ENCODE measurements around the gene NRTN. TPM values are rescaled to one million over a fixed set of nuclear protein-coding genes. Genes with fewer than 3 reads are reported as not detected.
"Not testable (repeated sequence)": the region's sequence is repeated elsewhere in the genome, so short reads cannot be mapped to it uniquely, and the experiment has no call there.

NRTN gene
- total and polyA plus RNA-seq, 4 donors, result 0.23 to 3.3 (median 1.4) TPM

GRCh38 chr19:5850743-5851293 lies 46.0 kb downstream of the NRTN start:
- no peak overlapping the region for H3K9ac ChIP-seq (ENCODE audit: insufficient read depth in 1 of 2, low read length in 2 of 2)
- no peaks in the 10 kb centered on the region for H3K9me3 ChIP-seq (ENCODE audit: control insufficient read depth in 4 of 4, insufficient read depth in 3 of 4, low read length in 3 of 4)
- no peaks in the 10 kb centered on the region for H3K27me3 ChIP-seq (ENCODE audit: control insufficient read depth in 3 of 3, insufficient read depth in 3 of 3, low read length in 2 of 3)
- peaks cover 0 to 13% (median 5%) of the 10 kb centered on the region in 5 donors for H3K4me1 ChIP-seq (ENCODE audit: control insufficient read depth in 5 of 5, insufficient read depth in 5 of 5, low read length in 5 of 5)
- WGBS, 2 donors, result 15 to 28% methylated on average over 5 of the region's 5 CpGs
- peak overlapping the region in 1 of 2 donors; percentile 87 for H3K27ac ChIP-seq (ENCODE audit: low read depth in 1 of 2, low read length in 1 of 2)
- no peaks in the 10 kb centered on the region for H3K36me3 ChIP-seq (ENCODE audit: control insufficient read depth in 4 of 4, insufficient read depth in 4 of 4, low read length in 4 of 4)
- no peak overlapping the region for H3K4me3 ChIP-seq
- no peak for ATAC-seq (ENCODE audit: insufficient read depth, low FRiP score)
- TF ChIP-seq CTCF (IDR thresholded peaks at IDR 0.05; ENCODE audit: control extremely low read depth, extremely low read depth), result no peak
- DNase-seq, result peak; percentile 77 to 87 (median 86)

- H3K27ac ChIP-seq (ENCODE audit: low read depth in 1 of 2, low read length in 1 of 2), result peak within 1 kb of the TSS in 1 of 2 donors; percentile 87
These were observed 46.4 kb downstream of the NRTN start, which contains the start of gene FUT3 for GRCh38 chr19:5851302-5851701. Gene FUT3, minus strand, starts transcription at chr19:5851449.

GRCh38 chr19:5854121-5854520 lies 49.3 kb downstream of the NRTN start:
- H3K9me3 ChIP-seq (ENCODE audit: control insufficient read depth in 4 of 4, insufficient read depth in 3 of 4, low read length in 3 of 4); H3K36me3 ChIP-seq (ENCODE audit: control insufficient read depth in 4 of 4, insufficient read depth in 4 of 4, low read length in 4 of 4); H3K27ac ChIP-seq (ENCODE audit: low read depth in 1 of 2, low read length in 1 of 2); H3K4me3 ChIP-seq; H3K9ac ChIP-seq (ENCODE audit: insufficient read depth in 1 of 2, low read length in 2 of 2); ATAC-seq (ENCODE audit: insufficient read depth, low FRiP score); H3K27me3 ChIP-seq (ENCODE audit: control insufficient read depth in 3 of 3, insufficient read depth in 3 of 3, low read length in 2 of 3); DNase-seq: not testable (repeated sequence)
- 85 to 87% methylated on average over 10 of the region's 10 CpGs for WGBS, 2 donors
- H3K4me1 ChIP-seq (ENCODE audit: control insufficient read depth in 5 of 5, insufficient read depth in 5 of 5, low read length in 5 of 5), result peaks cover 0 to 13% (median 5%) of the 10 kb centered on the region in 5 donors

More at GRCh38 chr19:5851302-5851701, 46.4 kb downstream of the NRTN start, which contains the start of gene FUT3:
- Histone ChIP-seq H3K4me1 (ENCODE audit: control insufficient read depth in 5 of 5, insufficient read depth in 5 of 5, low read length in 5 of 5) (peaks cover 0 to 13% (median 5%) of the 10 kb centered on the region in 5 donors), H3K36me3 (ENCODE audit: control insufficient read depth in 4 of 4, insufficient read depth in 4 of 4, low read length in 4 of 4) (no peaks in the 10 kb centered on the region), H3K4me3 (no peak within 1 kb of the TSS), H3K9me3 (ENCODE audit: control insufficient read depth in 4 of 4, insufficient read depth in 3 of 4, low read length in 3 of 4) (peaks cover 0 to 2% (median 0%) of the 10 kb centered on the region in 4 donors), H3K9ac (ENCODE audit: insufficient read depth in 1 of 2, low read length in 2 of 2) (no peak within 1 kb of the TSS), H3K27me3 (ENCODE audit: control insufficient read depth in 3 of 3, insufficient read depth in 3 of 3, low read length in 2 of 3) (no peaks in the 10 kb centered on the region)
- DNase-seq (no peak), ATAC-seq (ENCODE audit: insufficient read depth, low FRiP score) (peak; percentile 81)
- WGBS, 2 donors, result 52 to 64% methylated on average over 10 of the region's 10 CpGs
- TF ChIP-seq CTCF (IDR thresholded peaks at IDR 0.05; ENCODE audit: control extremely low read depth, extremely low read depth), result no peak

GRCh38 chr19:5855151-5855550 lies 50.3 kb downstream of the NRTN start:
- not testable (repeated sequence) for H3K27me3 ChIP-seq (ENCODE audit: control insufficient read depth in 3 of 3, insufficient read depth in 3 of 3, low read length in 2 of 3); H3K9ac ChIP-seq (ENCODE audit: insufficient read depth in 1 of 2, low read length in 2 of 2); H3K9me3 ChIP-seq (ENCODE audit: control insufficient read depth in 4 of 4, insufficient read depth in 3 of 4, low read length in 3 of 4); ATAC-seq (ENCODE audit: insufficient read depth, low FRiP score); H3K36me3 ChIP-seq (ENCODE audit: control insufficient read depth in 4 of 4, insufficient read depth in 4 of 4, low read length in 4 of 4); H3K4me3 ChIP-seq; DNase-seq; H3K27ac ChIP-seq (ENCODE audit: low read depth in 1 of 2, low read length in 1 of 2)
- 89 to 95% methylated on average over 9 of the region's 9 CpGs for WGBS, 2 donors
- peaks cover 0 to 13% (median 3%) of the 10 kb centered on the region in 5 donors for H3K4me1 ChIP-seq (ENCODE audit: control insufficient read depth in 5 of 5, insufficient read depth in 5 of 5, low read length in 5 of 5)
